HepG2 (cell line): ENCODE data around the gene ERBB3. TPM values are rescaled to one million over a fixed set of nuclear protein-coding genes. Genes with fewer than 3 reads are reported as not detected.

Source experiments
- ATAC-seq: fragments of 200-7000 bp; cut with Tn5 transposase; 3 replicates; pipeline ENCODE4 v1.9.1; 2020; ENCODE audit warnings: mild to moderate bottlenecking, moderate library complexity
- BruUV-seq: library from RNA; stranded (reverse); fragments of 400-500 nt; replicated peaks from 2 replicates; lab custom pipeline; 2021; lab: Mats Ljungman, UMichigan
- CTCF ChIA-PET: fragments of 300-600 bp; formaldehyde crosslinking; extraction: SDS; loops from one replicate; lab custom pipeline; 2021; ENCODE audit warnings: low total read pairs, inconsistent platforms, low intra/inter-chr PET ratio; lab: Yijun Ruan, JAX
- POLR2A ChIA-PET: fragments of 350-600 bp; sonication (Branson Sonifier 250); formaldehyde crosslinking; loops from one replicate; lab custom pipeline; 2020; ENCODE audit warnings: antibody characterized with exemption, inconsistent platforms; lab: Yijun Ruan, JAX
- DNase-seq: peaks from one replicate; pipeline ENCODE4 v3.0.0-alpha.2; 2015; ENCODE audit warnings: low spot score
- FAIRE-seq: peaks from 3 replicates; lab custom pipeline; 2011; peaks lifted over from hg19 to GRCh38; lab: Jason Lieb, UNC
- H2AFZ ChIP-seq: one replicate; pipeline ENCODE4 v1.6.1; 2011; ENCODE audit warnings: low read length, inconsistent platforms
- H3K27ac ChIP-seq: fragments of 300-600 bp; 3 replicates; pipeline ENCODE4 v1.8.0; 2011; ENCODE audit warnings: mixed run types, mild to moderate bottlenecking, mixed read lengths, low read length, inconsistent platforms; ENCODE audit not compliant: insufficient read depth; ENCODE audit errors: extremely low read length
- H3K27me3 ChIP-seq, 2 experiments: fragments of 200-600 bp in 1 of 2; 2 replicates in 1 of 2; 3 replicates in 1 of 2; pipeline versions ENCODE4 v1.6.0 to v1.8.0; 2011; ENCODE audit warnings: low read length in 2 of 2, mild to moderate bottlenecking in 2 of 2, moderate library complexity in 2 of 2, inconsistent platforms in 1 of 2; ENCODE audit not compliant: insufficient read depth in 2 of 2, control insufficient read depth in 1 of 2
- H3K36me3 ChIP-seq, 2 experiments: fragments of 200-600 bp in 1 of 2; replicated peaks in 1 of 2; 2 replicates in 1 of 2; 3 replicates in 1 of 2; pipeline versions ENCODE4 v1.5.1 to v1.8.0; 2011; ENCODE audit warnings: low read length in 2 of 2, inconsistent platforms in 1 of 2; ENCODE audit not compliant: insufficient read depth in 2 of 2, control insufficient read depth in 1 of 2
- H3K4me1 ChIP-seq: 2 replicates; pipeline ENCODE4 v1.5.1; 2012; ENCODE audit warnings: low read length, inconsistent platforms; ENCODE audit not compliant: insufficient read depth
- H3K4me2 ChIP-seq: 2 replicates; pipeline ENCODE4 v1.6.0; 2011; ENCODE audit warnings: low read depth, low read length, inconsistent platforms
- H3K4me3 ChIP-seq, 3 experiments: fragments of 200-600 bp in 1 of 3; sonication (generic), shearing (Covaris generic) in 1 of 3; replicated peaks in 1 of 3; 2 replicates each; pipeline ENCODE4 v1.5.1; 2011 to 2016; ENCODE audit warnings: low read length in 3 of 3, inconsistent platforms in 2 of 3, low read depth in 2 of 3, mild to moderate bottlenecking in 2 of 3, control low read depth in 1 of 3, mixed read lengths in 1 of 3; ENCODE audit not compliant: insufficient read depth in 1 of 3
- H3K79me2 ChIP-seq: one replicate; pipeline ENCODE4 v1.6.1; 2011; ENCODE audit warnings: low read length, inconsistent platforms; ENCODE audit not compliant: insufficient read depth
- H3K9ac ChIP-seq: 2 replicates; pipeline ENCODE4 v1.6.0; 2011; ENCODE audit warnings: mild to moderate bottlenecking, low read depth, low read length, inconsistent platforms; ENCODE audit not compliant: insufficient read depth
- H3K9me3 ChIP-seq: 2 replicates; pipeline ENCODE4 v1.5.1; 2012; ENCODE audit warnings: mild to moderate bottlenecking, low read length
- H4K20me1 ChIP-seq: 2 replicates; pipeline ENCODE4 v1.6.0; 2011; ENCODE audit warnings: inconsistent platforms, mild to moderate bottlenecking, low read length, moderate library complexity; ENCODE audit not compliant: insufficient read depth
- ATF4 ChIP-seq, 2 experiments: fragments of 450-650 bp in 1 of 2; sonication (generic) in 1 of 2; formaldehyde crosslinking; IDR thresholded peaks; 2 replicates each; pipeline versions ENCODE4 v1.5.0 to v1.8.0; 2020 to 2022; ENCODE audit warnings: mild to moderate bottlenecking in 1 of 2, missing genetic modification reagents in 1 of 2
- EP300 ChIP-seq, 3 experiments: sonication (generic) in 1 of 3; formaldehyde crosslinking in 1 of 3; IDR thresholded peaks; 2 replicates each; pipeline versions ENCODE4 v1.5.1 to v1.6.1; 2011 to 2020; ENCODE audit warnings: low read depth in 2 of 3, low read length in 2 of 3, borderline replicate concordance in 1 of 3, improper control_type of control experiment in 1 of 3, mild to moderate bottlenecking in 1 of 3, missing genetic modification reagents in 1 of 3, moderate library complexity in 1 of 3
- NONO ChIP-seq, 2 experiments: fragments of 450-650 bp in 1 of 2; sonication (generic) in 1 of 2; formaldehyde crosslinking in 1 of 2; IDR thresholded peaks in 1 of 2; conservative IDR thresholded peaks in 1 of 2; 2 replicates each; pipeline versions ENCODE4 v1.6.1 to v1.8.0; 2017 to 2022; ENCODE audit warnings: mild to moderate bottlenecking in 1 of 2, missing genetic modification reagents in 1 of 2, moderate library complexity in 1 of 2
- SP4 ChIP-seq: sonication (generic); formaldehyde crosslinking; IDR thresholded peaks from 2 replicates; pipeline ENCODE4 v1.8.1; 2023; ENCODE audit warnings: mild to moderate bottlenecking, missing genetic modification reagents
- ZFAT ChIP-seq: sonication (generic); formaldehyde crosslinking; conservative IDR thresholded peaks from 2 replicates; pipeline ENCODE4 v1.8.1; 2023; ENCODE audit warnings: missing genetic modification reagents, inconsistent platforms
- ZNF660 ChIP-seq: sonication (generic); formaldehyde crosslinking; IDR thresholded peaks from 2 replicates; pipeline ENCODE4 v1.5.1; 2020; ENCODE audit warnings: mild to moderate bottlenecking, low read depth, missing genetic modification reagents, borderline replicate concordance
- ZNF878 ChIP-seq: sonication (generic); formaldehyde crosslinking; IDR thresholded peaks from 2 replicates; pipeline ENCODE4 v1.8.1; 2023; ENCODE audit warnings: mild to moderate bottlenecking, missing genetic modification reagents, moderate library complexity
- ZSCAN25 ChIP-seq: sonication (generic); formaldehyde crosslinking; IDR thresholded peaks from 2 replicates; pipeline ENCODE4 v1.8.0; 2022; ENCODE audit warnings: mild to moderate bottlenecking, missing genetic modification reagents
- WGBS: methylation state at CpG from one replicate; pipeline ENCODE4 v1.1.6; 2017; ENCODE audit warnings: low lambda C conversion rate; 5-methylcytosine and 5-hydroxymethylcytosine counted together
- in situ Hi-C: cut with HindIII; loops from 2 replicates; pipeline ENCODE4 v1.10.0; 2017; ENCODE audit warnings: low pct_unique_long_range_greater_than_20kb; ENCODE audit not compliant: extremely low pct_ligation_motif_present
- intact Hi-C: fragments of 100-400 bp; cut with micrococcal nuclease; formaldehyde crosslinking; loops from one replicate; pipeline ENCODE4 v1.10.0; 2022; ENCODE audit not compliant: unreplicated experiment
- polyA plus RNA-seq, 8 experiments: library from polyadenylated mRNA; depleted of rRNA in 3 of 8; stranded (reverse) in 7 of 8; unstranded in 1 of 8; fragments of >200 nt; fragmentation: Illumina TruSeq in 4 of 8; extraction: Trizol in 4 of 8; gene quantifications; 2 replicates each; pipeline versions ENCODE4 v1.2.1 to v1.2.3, GENCODE V29; 2011 to 2016; ENCODE audit warnings: low read depth in 4 of 8, missing spikeins in 1 of 8, mixed read lengths in 1 of 8; ENCODE audit not compliant: insufficient read depth in 1 of 8
- total RNA-seq, 5 experiments: library from RNA; depleted of rRNA; stranded (reverse); fragments of >200 nt; fragmentation: Illumina TruSeq; extraction: Trizol; gene quantifications; 2 replicates each; pipeline ENCODE4 v1.2.3, GENCODE V29; 2016; ENCODE audit warnings: low read depth in 1 of 5
- TF ChIP-seq, protein P1 (sequence below): sonication (generic); formaldehyde crosslinking; IDR thresholded peaks from 2 replicates; pipeline ENCODE4 v1.5.0; 2020; ENCODE audit warnings: missing genetic modification reagents

Gene ERBB3
- total and polyA plus RNA-seq, 2 of the 13 experiments (the other 11 are each of a cell fraction or from before 2014, with no cell fraction given) = 93.6 to 358 TPM

GRCh38 chr12:56126732-56127239, 46.8 kb downstream of the ERBB3 start:
- FAIRE-seq = no peak
- Histone ChIP-seq H3K9ac (peak overlapping the region; percentile 78; the same call in 1 of the 2 replicates), H4K20me1 (no peaks in the 10 kb centered on the region), H3K4me2 (peak overlapping the region; percentile 87), H3K27ac (peak overlapping the region; percentile 65), H3K9me3 (no peaks in the 10 kb centered on the region), H2AFZ (no peak overlapping the region), H3K4me3 (peak overlapping the region; percentile 52 to 89 (median 61); a peak in 5 of 6 replicates), H3K27me3 (no peaks in the 10 kb centered on the region), H3K36me3 (peaks cover 6 to 16% of the 10 kb centered on the region in 2 experiments), H3K4me1 (peaks cover 74% of the 10 kb centered on the region), H3K79me2 (peaks cover 17% of the 10 kb centered on the region)
- in situ Hi-C loops (loop anchor here (5.0 kb wide), 1 partner anchor 61 kb away; the partner anchor contains the start of gene SMARCC2), intact Hi-C loops (loop anchor here (1.0 to 2.0 kb wide), 3 partner anchors 25 to 62 kb away; partner anchors contain the start of genes MYL6 and SMARCC2)
- ChIA-PET POLR2A (interaction anchor here (0.9 to 3.8 kb wide), 8 partner anchors 8 to 63 kb away, joined by 3 to 58 read pairs (median 18); partner anchors contain the start of genes MYL6, MYL6B, RPL41 and SMARCC2), CTCF (interaction anchor here (1.2 to 4.2 kb wide), 3 partner anchors 25 to 96 kb away, joined by 3 to 24 read pairs (median 5); partner anchors contain the start of genes MYL6B and SMARCC2)
- BruUV-seq = no TSS peak
- ATAC-seq = no peak
- TF ChIP-seq, protein P1, sequence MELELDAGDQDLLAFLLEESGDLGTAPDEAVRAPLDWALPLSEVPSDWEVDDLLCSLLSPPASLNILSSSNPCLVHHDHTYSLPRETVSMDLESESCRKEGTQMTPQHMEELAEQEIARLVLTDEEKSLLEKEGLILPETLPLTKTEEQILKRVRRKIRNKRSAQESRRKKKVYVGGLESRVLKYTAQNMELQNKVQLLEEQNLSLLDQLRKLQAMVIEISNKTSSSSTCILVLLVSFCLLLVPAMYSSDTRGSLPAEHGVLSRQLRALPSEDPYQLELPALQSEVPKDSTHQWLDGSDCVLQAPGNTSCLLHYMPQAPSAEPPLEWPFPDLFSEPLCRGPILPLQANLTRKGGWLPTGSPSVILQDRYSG (CRISPR knock-in tag) = no peak
- TF ChIP-seq ZFAT (no peak), EP300 (IDR thresholded peaks at IDR 0.05; ENCODE audit: low read depth in 2 of 2, low read length in 2 of 2) (no peak), EP300 (CRISPR knock-in tag; IDR thresholded peaks at IDR 0.05; ENCODE audit: borderline replicate concordance) (no peak), NONO (IDR thresholded peaks at IDR 0.05) (no peak), NONO (CRISPR knock-in tag; conservative IDR thresholded peaks at IDR 0.05) (0 out of 2 replicates have a peak, but pooled peaks have one; percentile 14), ATF4 (CRISPR knock-in tag; IDR thresholded peaks at IDR 0.05) (0 out of 4 replicates have a peak, but pooled peaks of 1 of the 2 experiments have one; percentile 23), SP4 (0 out of 2 replicates have a peak, but pooled peaks have one; percentile 8), ZNF660 (CRISPR knock-in tag) (no peak), ZSCAN25 (CRISPR knock-in tag) (0 out of 2 replicates have a peak, but pooled peaks have one; percentile 8), ZNF878 (CRISPR knock-in tag) (no peak)
- DNase-seq = no peak
- 21% methylated on average over 3 of the region's 3 CpGs for WGBS
